Kidney (tissue), 14 donors: ENCODE results near the gene RNASE13. TPM values are rescaled to one million over a fixed set of nuclear protein-coding genes. Genes with fewer than 3 reads are reported as not detected.
"Not testable (repeated sequence)": the region's sequence is repeated elsewhere in the genome, so short reads cannot be mapped to it uniquely, and the experiment has no call there.

ENCODE experiments used
- DNase-seq, 5 donors: peaks; one replicate each; pipeline ENCODE4 v3.0.0-alpha.2; 2013 to 2020
- FAIRE-seq: peaks from 2 replicates; lab custom pipeline; 2012; peaks lifted over from hg19 to GRCh38; lab: Jason Lieb, UNC
- H3K27ac ChIP-seq, 2 donors: one replicate each; pipeline ENCODE4 v1.7.0; 2013; ENCODE audit warnings: low read depth in 2 of 2, low read length in 2 of 2, inconsistent platforms in 1 of 2
- H3K27me3 ChIP-seq: one replicate; pipeline ENCODE4 v1.7.1; 2013; ENCODE audit warnings: low read length, inconsistent platforms; ENCODE audit not compliant: control insufficient read depth, insufficient read depth
- H3K36me3 ChIP-seq, 3 donors: one replicate each; pipeline versions ENCODE4 v1.7.0 to v1.7.1; 2013; ENCODE audit warnings: low read length in 3 of 3, control low read depth in 1 of 3, inconsistent platforms in 1 of 3; ENCODE audit not compliant: insufficient read depth in 3 of 3, control insufficient read depth in 2 of 3
- H3K4me1 ChIP-seq, 3 donors: one replicate each; pipeline versions ENCODE4 v1.7.0 to v1.7.1; 2013; ENCODE audit warnings: low read length in 3 of 3, inconsistent platforms in 1 of 3, low read depth in 1 of 3; ENCODE audit not compliant: control insufficient read depth in 2 of 3, insufficient read depth in 2 of 3
- H3K4me3 ChIP-seq, 3 donors: one replicate each; pipeline versions ENCODE4 v1.7.0 to v1.8.1; 2013; ENCODE audit warnings: low read length in 3 of 3, control low read depth in 1 of 3, inconsistent platforms in 1 of 3
- H3K9ac ChIP-seq, 3 donors: one replicate each; pipeline versions ENCODE4 v1.7.0 to v1.7.1; 2013; ENCODE audit warnings: low read length in 3 of 3, control low read depth in 1 of 3, inconsistent platforms in 1 of 3
- H3K9me3 ChIP-seq, 3 donors: one replicate each; pipeline versions ENCODE4 v1.7.0 to v1.7.1; 2013; ENCODE audit warnings: low read length in 3 of 3, control low read depth in 1 of 3, inconsistent platforms in 1 of 3; ENCODE audit not compliant: control insufficient read depth in 2 of 3, insufficient read depth in 1 of 3
- intact Hi-C: fragments of 100-400 bp; cut with DNase I; formaldehyde crosslinking; loops from one replicate; pipeline ENCODE4 v1.11.1; 2022
- polyA plus RNA-seq: library from polyadenylated mRNA; stranded (reverse); fragments of 350-450 nt; fragmentation: Illumina TruSeq; extraction: RNeasy Lipid Tissue Mini Kit (QIAGEN cat#74804); gene quantifications from one replicate; pipeline ENCODE4 v1.2.3, GENCODE V29; 2014; ENCODE audit warnings: low read depth, low replicate concordance; ENCODE audit not compliant: insufficient read depth
- total RNA-seq: library from RNA; stranded (reverse); fragmentation: NEBNext Ultra II Directional; extraction: Animal tissue kit (Norgen Biotek cat#: 25700); gene quantifications from one replicate; pipeline ENCODE4 v1.2.1, GENCODE V29; 2021
- TF ChIP-seq, protein P1 (sequence below): IDR thresholded peaks from 3 replicates; pipeline ENCODE4 v1.5.1; 2012; ENCODE audit warnings: mild to moderate bottlenecking, moderate library complexity, borderline replicate concordance; ENCODE audit not compliant: insufficient read depth; ENCODE audit errors: extremely low read depth
- donor health status: control.
- donor health status: control.
- donor health status: control.
- donor health status: control.
- donor health status: control.
- donor health status: DM: yes; HTN: yes; CAD: no.
- donor health status: Normal renal cell carcinoma (clear cell type).

Gene RNASE13
- total and polyA plus RNA-seq, 2 donors from 2014 or later = not detected

DNA sequence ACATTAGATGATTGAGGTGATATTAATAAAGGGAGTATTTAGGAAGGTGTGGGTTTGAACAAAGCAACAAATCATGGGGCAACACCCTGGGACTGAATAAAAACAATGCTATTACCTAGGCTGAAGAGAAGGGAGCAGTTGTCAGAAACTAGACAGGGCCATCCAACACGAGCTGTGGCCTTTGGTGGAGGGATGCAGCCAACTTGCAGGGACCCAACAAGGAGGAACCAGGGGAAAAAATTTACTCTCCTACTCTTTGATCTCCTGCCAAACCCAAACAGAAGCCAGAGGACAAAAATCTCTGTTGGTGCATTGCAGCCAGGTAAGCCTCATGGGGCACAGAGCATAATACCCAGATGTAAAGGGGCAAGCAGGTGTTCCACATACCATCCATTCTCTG is 23.5 kb downstream of the RNASE13 start:
- FAIRE-seq = no peak
- intact Hi-C loops = loop anchor here (10.0 kb wide), 1 partner anchor 74 kb away; no protein-coding TSS in a partner anchor
- Histone ChIP-seq H3K27ac (no peak overlapping the region), H3K27me3 (no peaks in the 10 kb centered on the region), H3K36me3 (no peaks in the 10 kb centered on the region), H3K9me3 (no peaks in the 10 kb centered on the region), H3K9ac (no peak overlapping the region), H3K4me1 (peaks cover 0 to 4% (median 0%) of the 10 kb centered on the region in 3 donors), H3K4me3 (no peak overlapping the region)
- no peak for DNase-seq
- TF ChIP-seq, protein P1, sequence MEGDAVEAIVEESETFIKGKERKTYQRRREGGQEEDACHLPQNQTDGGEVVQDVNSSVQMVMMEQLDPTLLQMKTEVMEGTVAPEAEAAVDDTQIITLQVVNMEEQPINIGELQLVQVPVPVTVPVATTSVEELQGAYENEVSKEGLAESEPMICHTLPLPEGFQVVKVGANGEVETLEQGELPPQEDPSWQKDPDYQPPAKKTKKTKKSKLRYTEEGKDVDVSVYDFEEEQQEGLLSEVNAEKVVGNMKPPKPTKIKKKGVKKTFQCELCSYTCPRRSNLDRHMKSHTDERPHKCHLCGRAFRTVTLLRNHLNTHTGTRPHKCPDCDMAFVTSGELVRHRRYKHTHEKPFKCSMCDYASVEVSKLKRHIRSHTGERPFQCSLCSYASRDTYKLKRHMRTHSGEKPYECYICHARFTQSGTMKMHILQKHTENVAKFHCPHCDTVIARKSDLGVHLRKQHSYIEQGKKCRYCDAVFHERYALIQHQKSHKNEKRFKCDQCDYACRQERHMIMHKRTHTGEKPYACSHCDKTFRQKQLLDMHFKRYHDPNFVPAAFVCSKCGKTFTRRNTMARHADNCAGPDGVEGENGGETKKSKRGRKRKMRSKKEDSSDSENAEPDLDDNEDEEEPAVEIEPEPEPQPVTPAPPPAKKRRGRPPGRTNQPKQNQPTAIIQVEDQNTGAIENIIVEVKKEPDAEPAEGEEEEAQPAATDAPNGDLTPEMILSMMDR = no peak

- peak in 1 of 5 donors; percentile 49 for DNase-seq
- not testable (repeated sequence) for H3K4me3 ChIP-seq, H3K27ac ChIP-seq, H3K36me3 ChIP-seq, H3K9ac ChIP-seq, H3K27me3 ChIP-seq, H3K4me1 ChIP-seq, FAIRE-seq, H3K9me3 ChIP-seq
- intact Hi-C loops = loop anchor here (10.0 kb wide), 1 partner anchor 75 kb away; no protein-coding TSS in a partner anchor
These were observed 24.9 kb downstream of the RNASE13 start for GRCh38 chr14:21009721-21010120.

GRCh38 chr14:21003788-21004346 is 30.7 kb downstream of the RNASE13 start:
- H3K36me3 ChIP-seq = no peaks in the 10 kb centered on the region
- H3K4me3 ChIP-seq = no peak overlapping the region
- H3K27ac ChIP-seq = no peak overlapping the region
- intact Hi-C loops = no loop called here
- no peaks in the 10 kb centered on the region for H3K9me3 ChIP-seq
- no peak overlapping the region for H3K9ac ChIP-seq
- TF ChIP-seq, protein P1 = no peak
- H3K4me1 ChIP-seq = no peaks in the 10 kb centered on the region
- no peaks in the 10 kb centered on the region for H3K27me3 ChIP-seq
- DNase-seq = no peak
- FAIRE-seq = no peak

DNA sequence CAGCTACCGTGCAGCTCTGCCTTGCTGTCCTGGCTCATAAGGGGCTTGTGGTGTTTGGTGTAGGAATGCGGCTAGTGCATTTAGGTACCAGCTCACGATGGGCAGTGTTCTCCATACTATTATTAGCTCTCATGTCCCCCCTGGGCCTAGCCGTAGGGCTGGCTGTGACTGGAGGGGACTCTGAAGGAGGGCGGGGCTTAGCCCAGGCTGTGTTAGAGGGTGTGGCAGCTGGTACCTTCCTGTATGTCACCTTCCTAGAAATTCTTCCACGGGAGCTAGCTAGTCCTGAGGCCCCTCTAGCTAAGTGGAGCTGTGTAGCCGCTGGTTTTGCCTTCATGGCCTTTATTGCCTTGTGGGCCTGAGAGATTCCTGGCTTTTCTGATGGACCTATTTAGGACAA is 33.4 kb downstream of the RNASE13 start:
- intact Hi-C loops = no loop called here
- DNase-seq = no peak
- Histone ChIP-seq H3K9ac (no peak overlapping the region), H3K9me3 (no peaks in the 10 kb centered on the region), H3K4me1 (no peaks in the 10 kb centered on the region), H3K27ac (no peak overlapping the region), H3K27me3 (no peaks in the 10 kb centered on the region), H3K4me3 (no peak overlapping the region), H3K36me3 (peaks cover 0 to 13% (median 6%) of the 10 kb centered on the region in 3 donors)
- TF ChIP-seq, protein P1 = no peak
- no peak for FAIRE-seq
